T-helper 17 cell (primary cell): ENCODE measurements around the gene CKAP4. TPM values are rescaled to one million over a fixed set of nuclear protein-coding genes. Genes with fewer than 3 reads are reported as not detected.

Source experiments
- ATAC-seq: fragments of 150-1000 bp; cut with Tn5 transposase; 2 replicates; pipeline ENCODE4 v1.10.0; 2021; ENCODE audit warnings: mild to moderate bottlenecking, moderate library complexity
- DNase-seq, 3 donors: peaks; one replicate each; pipeline versions ENCODE4 v3.0.0 to v3.0.0-alpha.2; 2020 to 2021
- H3K9me3 ChIP-seq: one replicate; pipeline ENCODE4 v1.7.0; 2013; ENCODE audit warnings: low read length, mild to moderate bottlenecking; ENCODE audit not compliant: control insufficient read depth, poor library complexity, severe bottlenecking
- H3K27ac Mint-ChIP-seq: one replicate; pipeline ENCODE4 v1.8.0; 2022; ENCODE audit warnings: mild to moderate bottlenecking, moderate library complexity, mixed read lengths
- H3K27me3 Mint-ChIP-seq: one replicate; pipeline ENCODE4 v1.8.0; 2022; ENCODE audit warnings: mixed read lengths
- H3K36me3 Mint-ChIP-seq: one replicate; pipeline ENCODE4 v1.8.0; 2022; ENCODE audit warnings: low read depth, mixed read lengths
- H3K4me1 Mint-ChIP-seq: one replicate; pipeline ENCODE4 v1.8.0; 2022; ENCODE audit warnings: mild to moderate bottlenecking, mixed read lengths
- H3K4me3 Mint-ChIP-seq: one replicate; pipeline ENCODE4 v1.8.0; 2022; ENCODE audit warnings: mild to moderate bottlenecking, moderate library complexity, mixed read lengths
- total RNA-seq, 4 donors: library from RNA in 2 of 4; stranded (reverse) in 2 of 4; gene quantifications; one replicate each; pipeline ENCODE4 v1.2.3 and lab custom pipeline; 2022 to 2026

Gene CKAP4
- total RNA-seq, 2 donors from 2014 or later = 12.4 to 14.4 TPM

GRCh38 chr12:106284358-106285105 is 36.7 kb upstream of the CKAP4 start:
- H3K9me3 ChIP-seq = no peaks in the 10 kb centered on the region
- Mint-ChIP-seq H3K4me3 (no peak overlapping the region), H3K36me3 (no peaks in the 10 kb centered on the region), H3K27me3 (peaks cover 13% of the 10 kb centered on the region), H3K27ac (peak overlapping the region; percentile 21), H3K4me1 (peaks cover 23% of the 10 kb centered on the region)
- no peak for ATAC-seq
- no peak for DNase-seq

- Mint-ChIP-seq H3K4me1 (peaks cover 17% of the 10 kb centered on the region), H3K27ac (peak overlapping the region; percentile 24), H3K36me3 (no peaks in the 10 kb centered on the region), H3K27me3 (peaks cover 13% of the 10 kb centered on the region), H3K4me3 (no peak overlapping the region)
- no peaks in the 10 kb centered on the region for H3K9me3 ChIP-seq
- ATAC-seq = peak; percentile 89
- peak in 2 of 3 donors; percentile 13 to 38 for DNase-seq
These were observed 34.8 kb upstream of the CKAP4 start for GRCh38 chr12:106282457-106283097.

- DNase-seq (no peak), ATAC-seq (no peak)
- Mint-ChIP-seq H3K36me3 (no peaks in the 10 kb centered on the region), H3K27me3 (peaks cover 13% of the 10 kb centered on the region), H3K4me1 (peaks cover 13% of the 10 kb centered on the region), H3K27ac (no peak overlapping the region), H3K4me3 (no peak overlapping the region)
- H3K9me3 ChIP-seq = no peaks in the 10 kb centered on the region
These were observed 34.0 kb upstream of the CKAP4 start for GRCh38 chr12:106281804-106282203.

- Mint-ChIP-seq H3K4me3 (no peak overlapping the region), H3K4me1 (peaks cover 11% of the 10 kb centered on the region), H3K27ac (no peak overlapping the region), H3K36me3 (no peaks in the 10 kb centered on the region), H3K27me3 (peaks cover 13% of the 10 kb centered on the region)
- H3K9me3 ChIP-seq = no peaks in the 10 kb centered on the region
- DNase-seq (no peak), ATAC-seq (no peak)
These were observed 33.4 kb upstream of the CKAP4 start for GRCh38 chr12:106281056-106281782.

DNA sequence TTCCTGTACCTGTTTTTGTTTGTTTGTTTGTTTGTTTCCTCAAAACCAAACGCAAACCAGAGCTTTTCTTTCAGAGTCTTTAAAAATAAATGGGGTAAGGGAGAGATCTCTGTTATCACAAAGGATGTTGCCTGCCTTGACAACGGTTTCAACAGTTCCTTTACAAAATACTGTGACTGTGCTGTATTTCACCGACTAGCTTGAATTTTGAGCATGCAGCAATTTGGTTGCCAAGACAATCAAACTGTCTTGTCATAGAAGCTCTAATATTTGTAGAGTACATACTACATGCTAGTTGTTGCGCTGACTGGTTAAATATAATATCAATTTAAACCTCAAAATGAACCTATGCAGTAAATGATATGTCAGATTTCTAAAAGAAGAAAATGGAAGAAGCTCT is 32.3 kb upstream of the CKAP4 start:
- no peaks in the 10 kb centered on the region for H3K9me3 ChIP-seq
- peaks cover 8% of the 10 kb centered on the region for H3K4me1 Mint-ChIP-seq
- no peaks in the 10 kb centered on the region for H3K36me3 Mint-ChIP-seq
- ATAC-seq = no peak
- H3K4me3 Mint-ChIP-seq = no peak overlapping the region
- H3K27ac Mint-ChIP-seq = no peak overlapping the region
- H3K27me3 Mint-ChIP-seq = peaks cover 10% of the 10 kb centered on the region
- no peak for DNase-seq

DNA sequence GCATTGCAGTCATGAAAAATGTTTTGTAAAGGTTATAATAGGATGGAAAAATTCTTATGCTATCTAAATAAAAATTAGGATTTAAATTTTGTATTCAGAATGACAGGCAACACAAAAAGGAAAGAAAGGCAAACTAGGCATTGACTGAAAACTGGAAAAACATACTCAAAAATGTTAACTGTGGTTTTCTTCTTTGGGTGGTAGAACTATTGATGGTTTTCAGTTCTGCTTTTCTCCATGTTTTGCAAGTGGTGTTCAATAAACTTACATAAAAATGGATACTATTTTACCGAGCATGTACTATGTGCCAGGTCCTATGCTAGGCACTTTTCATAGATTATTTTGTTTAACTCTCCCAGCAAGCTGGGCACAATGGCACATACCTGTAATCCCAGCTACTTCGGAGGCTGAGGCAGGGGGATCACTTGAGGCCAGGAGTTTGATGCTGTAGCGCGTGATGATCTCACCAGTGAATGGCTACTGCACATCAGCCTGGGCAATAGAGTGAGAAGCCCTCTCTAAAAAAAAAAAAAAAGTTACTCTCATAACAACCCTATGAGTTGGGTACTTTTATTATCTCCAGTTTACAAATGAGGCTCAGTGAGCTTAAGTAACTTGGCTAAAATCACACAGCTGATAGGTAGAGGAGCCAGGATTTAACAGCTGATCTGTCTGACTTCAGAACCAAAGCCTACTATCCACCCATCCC is 28.4 kb upstream of the CKAP4 start:
- no peaks in the 10 kb centered on the region for H3K4me1 Mint-ChIP-seq
- H3K36me3 Mint-ChIP-seq = no peaks in the 10 kb centered on the region
- DNase-seq (no peak), ATAC-seq (no peak)
- H3K27me3 Mint-ChIP-seq = peaks cover under 1% of the 10 kb centered on the region
- H3K4me3 Mint-ChIP-seq = no peak overlapping the region
- H3K27ac Mint-ChIP-seq = no peak overlapping the region
- no peaks in the 10 kb centered on the region for H3K9me3 ChIP-seq

DNA sequence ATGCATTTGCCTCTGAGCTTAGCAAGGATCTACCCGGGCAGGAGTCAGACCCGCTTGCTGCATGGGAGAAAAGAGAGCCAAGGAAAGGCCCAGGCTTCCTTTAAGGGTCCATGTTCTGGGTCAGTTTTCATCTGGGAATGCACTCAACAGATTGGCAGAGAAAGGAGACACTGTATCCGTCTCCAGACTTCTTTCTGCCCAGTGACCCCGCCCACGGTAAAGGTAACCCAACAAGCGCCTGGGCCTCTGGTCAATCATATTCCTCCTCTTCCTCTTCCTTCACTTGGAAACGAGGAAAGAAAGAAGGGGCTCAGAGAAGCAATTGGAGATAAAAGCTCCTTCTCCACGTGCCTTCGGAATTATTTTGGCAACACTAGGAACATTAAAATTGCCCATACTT is 27.6 kb upstream of the CKAP4 start:
- DNase-seq (no peak), ATAC-seq (no peak)
- Mint-ChIP-seq H3K4me1 (no peaks in the 10 kb centered on the region), H3K4me3 (no peak overlapping the region), H3K36me3 (no peaks in the 10 kb centered on the region), H3K27ac (no peak overlapping the region), H3K27me3 (peaks cover 6% of the 10 kb centered on the region)
- no peaks in the 10 kb centered on the region for H3K9me3 ChIP-seq

- Mint-ChIP-seq H3K4me1 (no peaks in the 10 kb centered on the region), H3K4me3 (no peak overlapping the region), H3K27ac (no peak overlapping the region), H3K27me3 (peaks cover 6% of the 10 kb centered on the region), H3K36me3 (no peaks in the 10 kb centered on the region)
- DNase-seq (no peak), ATAC-seq (no peak)
- H3K9me3 ChIP-seq = no peaks in the 10 kb centered on the region
These were observed 26.8 kb upstream of the CKAP4 start for GRCh38 chr12:106274575-106275121.

- ATAC-seq = no peak
- Mint-ChIP-seq H3K27me3 (peaks cover 6% of the 10 kb centered on the region), H3K36me3 (no peaks in the 10 kb centered on the region), H3K4me1 (no peaks in the 10 kb centered on the region), H3K4me3 (no peak overlapping the region), H3K27ac (no peak overlapping the region)
- no peak for DNase-seq
- no peaks in the 10 kb centered on the region for H3K9me3 ChIP-seq
These were observed 26.2 kb upstream of the CKAP4 start for GRCh38 chr12:106274012-106274411.

- H3K9me3 ChIP-seq = no peaks in the 10 kb centered on the region
- Mint-ChIP-seq H3K27me3 (peaks cover 6% of the 10 kb centered on the region), H3K4me1 (no peaks in the 10 kb centered on the region), H3K36me3 (no peaks in the 10 kb centered on the region), H3K27ac (no peak overlapping the region), H3K4me3 (no peak overlapping the region)
- no peak for ATAC-seq
- no peak for DNase-seq
These were observed 25.7 kb upstream of the CKAP4 start for GRCh38 chr12:106273491-106273890.

- no peak for DNase-seq
- Mint-ChIP-seq H3K4me1 (peaks cover 12% of the 10 kb centered on the region), H3K4me3 (no peak overlapping the region), H3K27ac (no peak overlapping the region), H3K27me3 (peaks cover 6% of the 10 kb centered on the region), H3K36me3 (no peaks in the 10 kb centered on the region)
- no peak for ATAC-seq
- H3K9me3 ChIP-seq = no peaks in the 10 kb centered on the region
These were observed 24.0 kb upstream of the CKAP4 start for GRCh38 chr12:106271575-106272505.

DNA sequence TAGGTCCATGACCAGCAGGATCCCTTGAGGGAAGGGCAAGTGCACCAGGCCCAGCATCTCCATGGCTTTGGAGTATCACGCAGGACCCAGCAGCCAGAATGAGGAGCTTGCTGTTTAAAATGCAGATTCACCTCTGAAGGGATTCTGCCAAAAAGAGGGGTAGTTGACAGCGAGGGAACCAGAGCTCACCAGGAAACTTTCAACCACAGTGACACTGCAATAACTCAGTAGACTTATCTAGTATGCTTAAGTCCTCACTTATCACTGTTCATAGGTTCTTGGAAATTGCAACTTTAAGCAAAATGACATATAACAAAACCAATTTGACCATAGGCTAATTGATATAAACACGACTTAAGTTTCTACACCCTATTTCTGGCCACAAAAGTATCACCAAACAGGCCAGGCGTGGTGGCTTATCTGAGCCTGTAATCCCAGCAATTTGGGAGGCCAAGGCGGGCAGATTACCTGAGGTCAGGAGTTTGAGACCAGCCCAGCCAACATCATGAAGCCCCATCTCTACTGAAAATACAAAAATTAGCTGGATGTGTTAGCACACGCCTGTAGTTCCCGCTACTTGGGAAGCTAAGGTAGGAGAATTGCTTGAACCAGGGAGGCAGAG is 21.4 kb upstream of the CKAP4 start:
- no peak overlapping the region for H3K27ac Mint-ChIP-seq
- H3K9me3 ChIP-seq = no peaks in the 10 kb centered on the region
- ATAC-seq (no peak), DNase-seq (no peak)
- no peak overlapping the region for H3K4me3 Mint-ChIP-seq
- H3K4me1 Mint-ChIP-seq = peaks cover 12% of the 10 kb centered on the region
- peaks cover 6% of the 10 kb centered on the region for H3K27me3 Mint-ChIP-seq
- no peaks in the 10 kb centered on the region for H3K36me3 Mint-ChIP-seq
